ENCODE measurements around the gene TTC16. TPM values are rescaled to one million over a fixed set of nuclear protein-coding genes. Genes with fewer than 3 reads are reported as not detected.

Gene TTC16
- total and polyA plus RNA-seq, 2 donors (not counting 1 experiment from before 2014, with no cell fraction given): 0.25 TPM; not detected in 1

DNA sequence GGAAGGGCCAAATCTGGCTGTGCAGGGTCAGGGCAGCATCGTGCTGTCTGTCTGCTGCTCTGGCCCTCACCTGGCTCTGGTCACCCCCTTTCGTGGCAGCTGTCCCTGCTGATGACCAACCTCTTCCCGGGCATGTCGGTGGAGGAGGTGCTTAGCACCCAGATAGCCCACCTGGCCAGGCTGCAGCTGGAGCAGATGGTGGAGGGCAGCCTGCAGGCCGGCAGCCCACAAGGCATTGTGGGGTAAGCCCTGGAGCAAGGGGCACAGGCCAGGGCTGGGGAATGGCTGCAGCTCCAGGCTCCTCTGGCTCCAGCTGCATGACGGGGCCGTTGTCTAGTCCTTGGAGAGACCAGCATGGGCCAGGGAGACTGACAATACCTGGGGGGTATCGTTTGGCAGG lies 11.0 kb downstream of the TTC16 start:
- no peaks in the 10 kb centered on the region for H4K20me1 ChIP-seq (ENCODE audit: control insufficient read depth, insufficient read depth, low read length, poor library complexity, severe bottlenecking)
- TF ChIP-seq EZH2 (IDR thresholded peaks at IDR 0.05; ENCODE audit: borderline replicate concordance, insufficient read depth, low read depth, low read length, poor library complexity, severe bottlenecking): no peak
- TF ChIP-seq CTCF (IDR thresholded peaks at IDR 0.05): no peak
- no peak overlapping the region for H3K4me3 ChIP-seq (ENCODE audit: control extremely low read depth in 1 of 5, extremely low read depth in 1 of 5, insufficient read depth in 1 of 5, low read depth in 2 of 5, low read length in 4 of 5)
- ChIA-PET POLR2A (no interaction called here), CTCF (interaction anchor here (0.6 kb wide), 1 partner anchor 10 kb away, joined by 4 read pairs; no protein-coding TSS in a partner anchor)
- DNase-seq: no peak
- no peak overlapping the region for H2AFZ ChIP-seq (ENCODE audit: insufficient read depth, low read depth, low read length, poor library complexity, severe bottlenecking)
- peaks cover 0 to 6% of the 10 kb centered on the region in 2 experiments for H3K36me3 ChIP-seq (replicated peaks in 1 of 2; ENCODE audit: control extremely low read depth in 1 of 2, control insufficient read depth in 1 of 2, extremely low read depth in 1 of 2, insufficient read depth in 2 of 2, low read length in 1 of 2)
- no peak overlapping the region for H3K4me3 Mint-ChIP-seq
- no peaks in the 10 kb centered on the region for H3K79me2 ChIP-seq (ENCODE audit: control insufficient read depth, insufficient read depth, low read length)
- no peak for ATAC-seq (ENCODE audit: low read depth)
- no peaks in the 10 kb centered on the region for H3K4me1 ChIP-seq (ENCODE audit: control insufficient read depth in 2 of 2, insufficient read depth in 2 of 2, low read length in 2 of 2)
- H3K4me1 Mint-ChIP-seq: no peaks in the 10 kb centered on the region
- H3K27me3 ChIP-seq (replicated peaks in 1 of 4; ENCODE audit: control extremely low read depth in 1 of 4, control insufficient read depth in 3 of 4, insufficient read depth in 4 of 4, low read length in 3 of 4): no peaks in the 10 kb centered on the region
- no peaks in the 10 kb centered on the region for H3K9me3 ChIP-seq (ENCODE audit: control extremely low read depth in 1 of 3, control insufficient read depth in 2 of 3, insufficient read depth in 1 of 3, low read length in 2 of 3)
- H3K27me3 Mint-ChIP-seq: no peaks in the 10 kb centered on the region
- H3K27ac Mint-ChIP-seq: no peak overlapping the region
- H3K27ac ChIP-seq (ENCODE audit: low read length in 2 of 2): no peak overlapping the region
- 83% methylated on average over 7 of the region's 8 CpGs for WGBS (ENCODE audit: insufficient coverage)
- no peak overlapping the region for H3K9ac ChIP-seq (ENCODE audit: low read length)
- H3K4me2 ChIP-seq (replicated peaks; ENCODE audit: low read depth, low read length, poor library complexity, severe bottlenecking): no peak overlapping the region
- intact Hi-C loops (cut with micrococcal nuclease): no loop called here
- no peaks in the 10 kb centered on the region for H3K9me3 Mint-ChIP-seq (ENCODE audit: insufficient read depth)

- Histone ChIP-seq H3K27ac (ENCODE audit: low read length in 2 of 2) (no peak overlapping the region), H3K9ac (ENCODE audit: low read length) (no peak overlapping the region), H4K20me1 (ENCODE audit: control insufficient read depth, insufficient read depth, low read length, poor library complexity, severe bottlenecking) (no peaks in the 10 kb centered on the region), H3K4me3 (ENCODE audit: control extremely low read depth in 1 of 5, extremely low read depth in 1 of 5, insufficient read depth in 1 of 5, low read depth in 2 of 5, low read length in 4 of 5) (no peak overlapping the region), H2AFZ (ENCODE audit: insufficient read depth, low read depth, low read length, poor library complexity, severe bottlenecking) (no peak overlapping the region), H3K9me3 (ENCODE audit: control extremely low read depth in 1 of 3, control insufficient read depth in 2 of 3, insufficient read depth in 1 of 3, low read length in 2 of 3) (no peaks in the 10 kb centered on the region), H3K4me2 (replicated peaks; ENCODE audit: low read depth, low read length, poor library complexity, severe bottlenecking) (no peak overlapping the region), H3K27me3 (replicated peaks in 1 of 4; ENCODE audit: control extremely low read depth in 1 of 4, control insufficient read depth in 3 of 4, insufficient read depth in 4 of 4, low read length in 3 of 4) (no peaks in the 10 kb centered on the region), H3K4me1 (ENCODE audit: control insufficient read depth in 2 of 2, insufficient read depth in 2 of 2, low read length in 2 of 2) (no peaks in the 10 kb centered on the region), H3K36me3 (replicated peaks in 1 of 2; ENCODE audit: control extremely low read depth in 1 of 2, control insufficient read depth in 1 of 2, extremely low read depth in 1 of 2, insufficient read depth in 2 of 2, low read length in 1 of 2) (peaks cover 0 to 10% of the 10 kb centered on the region in 2 experiments), H3K79me2 (ENCODE audit: control insufficient read depth, insufficient read depth, low read length) (no peaks in the 10 kb centered on the region)
- WGBS (ENCODE audit: insufficient coverage): 89% methylated on average over 5 of the region's 8 CpGs
- Mint-ChIP-seq H3K9me3 (ENCODE audit: insufficient read depth) (no peaks in the 10 kb centered on the region), H3K27ac (no peak overlapping the region), H3K4me1 (peaks cover 3% of the 10 kb centered on the region), H3K4me3 (no peak overlapping the region), H3K27me3 (no peaks in the 10 kb centered on the region)
- ATAC-seq (ENCODE audit: low read depth) (no peak), DNase-seq (no peak)
- POLR2A ChIA-PET: interaction anchor here (0.8 kb wide), 1 partner anchor 13 kb away, joined by 3 read pairs; the partner anchor contains the start of genes PTRH1 and TTC16
- no peak for TF ChIP-seq EZH2 (IDR thresholded peaks at IDR 0.05; ENCODE audit: borderline replicate concordance, insufficient read depth, low read depth, low read length, poor library complexity, severe bottlenecking)
- TF ChIP-seq CTCF (IDR thresholded peaks at IDR 0.05): no peak
- CTCF ChIA-PET: interaction anchor here (1.1 to 1.3 kb wide), 3 partner anchors 139 to 193 kb away, joined by 3 to 7 read pairs (median 7); no protein-coding TSS in a partner anchor
- intact Hi-C loops (cut with micrococcal nuclease): no loop called here
These were observed 12.9 kb downstream of the TTC16 start for GRCh38 chr9:127728808-127729207.
